HepG2 (cell line): ENCODE results near the gene CNNM3. TPM values are rescaled to one million over a fixed set of nuclear protein-coding genes. Genes with fewer than 3 reads are reported as not detected.

Source experiments
- AKAP8 ChIP-seq: sonication (generic); formaldehyde crosslinking; IDR thresholded peaks from 2 replicates; pipeline ENCODE4 v1.5.1; 2020; ENCODE audit warnings: mild to moderate bottlenecking, missing genetic modification reagents
- RAD21 ChIP-seq: fragments of 450-650 bp; formaldehyde crosslinking; IDR thresholded peaks from 2 replicates; pipeline ENCODE4 v1.5.0; 2020; ENCODE audit warnings: mild to moderate bottlenecking
- ZNF350 ChIP-seq: sonication (generic); formaldehyde crosslinking; IDR thresholded peaks from 2 replicates; pipeline ENCODE4 v1.4.0; 2020; ENCODE audit warnings: mild to moderate bottlenecking, low read depth, missing genetic modification reagents, borderline replicate concordance
- ZNF501 ChIP-seq: sonication (generic); formaldehyde crosslinking; IDR thresholded peaks from 2 replicates; pipeline ENCODE4 v1.5.1; 2020; ENCODE audit warnings: mild to moderate bottlenecking, moderate library complexity, missing genetic modification reagents
- ZNF616 ChIP-seq: sonication (generic); formaldehyde crosslinking; IDR thresholded peaks from 2 replicates; pipeline ENCODE4 v1.5.0; 2020; ENCODE audit warnings: low read depth, mild to moderate bottlenecking, missing genetic modification reagents
- polyA plus RNA-seq, 8 experiments: library from polyadenylated mRNA; depleted of rRNA in 3 of 8; stranded (reverse) in 7 of 8; unstranded in 1 of 8; fragments of >200 nt; fragmentation: Illumina TruSeq in 4 of 8; extraction: Trizol in 4 of 8; gene quantifications; 2 replicates each; pipeline versions ENCODE4 v1.2.1 to v1.2.3, GENCODE V29; 2011 to 2016; ENCODE audit warnings: low read depth in 4 of 8, missing spikeins in 1 of 8, mixed read lengths in 1 of 8; ENCODE audit not compliant: insufficient read depth in 1 of 8
- total RNA-seq, 5 experiments: library from RNA; depleted of rRNA; stranded (reverse); fragments of >200 nt; fragmentation: Illumina TruSeq; extraction: Trizol; gene quantifications; 2 replicates each; pipeline ENCODE4 v1.2.3, GENCODE V29; 2016; ENCODE audit warnings: low read depth in 1 of 5
- TF ChIP-seq, protein P1 (sequence below): sonication (generic); formaldehyde crosslinking; IDR thresholded peaks from 2 replicates; pipeline ENCODE4 v1.5.0; 2020; ENCODE audit warnings: mild to moderate bottlenecking, missing genetic modification reagents, moderate library complexity
- TF ChIP-seq, protein P2 (sequence below): sonication (generic); formaldehyde crosslinking; IDR thresholded peaks from 2 replicates; pipeline ENCODE4 v1.8.1; 2022; ENCODE audit warnings: low read depth, mild to moderate bottlenecking, missing genetic modification reagents
- TF ChIP-seq, protein P3 (sequence below): sonication (generic); formaldehyde crosslinking; conservative IDR thresholded peaks from 2 replicates; pipeline ENCODE4 v1.8.1; 2023; ENCODE audit warnings: missing genetic modification reagents
- TF ChIP-seq, protein P4 (sequence below): sonication (generic); formaldehyde crosslinking; IDR thresholded peaks from 2 replicates; pipeline ENCODE4 v1.5.0; 2020; ENCODE audit warnings: mild to moderate bottlenecking, missing genetic modification reagents, borderline replicate concordance
- TF ChIP-seq, protein P5 (sequence below): sonication (generic); formaldehyde crosslinking; IDR thresholded peaks from 2 replicates; pipeline ENCODE4 v1.4.0; 2020; ENCODE audit warnings: mild to moderate bottlenecking, missing genetic modification reagents, borderline replicate concordance

Gene CNNM3
- total and polyA plus RNA-seq, 2 of the 13 experiments (the other 11 are each of a cell fraction or from before 2014, with no cell fraction given), result 21.2 to 27.9 TPM

DNA sequence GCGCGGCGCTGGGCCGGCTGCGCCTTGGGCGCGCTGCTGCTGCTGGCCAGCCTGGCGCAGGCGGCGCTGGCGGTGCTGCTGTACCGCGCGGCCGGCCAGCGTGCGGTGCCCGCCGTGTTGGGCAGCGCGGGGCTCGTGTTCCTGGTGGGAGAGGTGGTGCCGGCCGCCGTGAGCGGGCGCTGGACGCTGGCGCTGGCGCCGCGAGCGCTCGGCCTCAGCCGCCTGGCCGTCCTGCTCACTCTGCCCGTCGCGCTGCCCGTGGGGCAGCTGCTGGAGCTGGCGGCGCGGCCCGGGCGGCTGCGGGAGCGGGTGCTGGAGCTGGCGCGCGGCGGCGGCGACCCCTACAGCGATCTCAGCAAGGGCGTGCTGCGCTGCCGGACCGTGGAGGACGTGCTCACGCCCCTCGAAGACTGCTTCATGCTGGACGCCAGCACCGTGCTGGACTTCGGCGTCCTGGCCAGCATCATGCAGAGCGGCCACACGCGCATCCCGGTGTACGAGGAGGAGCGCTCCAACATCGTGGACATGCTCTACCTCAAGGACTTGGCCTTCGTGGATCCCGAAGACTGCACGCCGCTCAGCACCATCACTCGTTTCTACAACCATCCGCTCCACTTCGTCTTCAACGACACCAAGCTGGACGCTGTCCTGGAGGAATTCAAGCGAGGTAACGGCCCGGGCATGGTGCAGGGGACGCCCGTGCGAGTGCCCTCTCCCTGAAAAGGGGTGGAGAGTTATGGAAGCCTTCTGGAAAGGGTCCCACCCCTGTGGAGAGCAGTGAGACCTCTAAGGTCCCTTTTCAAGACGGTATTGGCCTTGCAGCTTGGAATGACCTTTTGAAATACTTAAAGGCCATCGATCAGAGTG lies 1.0 kb downstream of the CNNM3 start (continued):
- TF ChIP-seq, protein P1, sequence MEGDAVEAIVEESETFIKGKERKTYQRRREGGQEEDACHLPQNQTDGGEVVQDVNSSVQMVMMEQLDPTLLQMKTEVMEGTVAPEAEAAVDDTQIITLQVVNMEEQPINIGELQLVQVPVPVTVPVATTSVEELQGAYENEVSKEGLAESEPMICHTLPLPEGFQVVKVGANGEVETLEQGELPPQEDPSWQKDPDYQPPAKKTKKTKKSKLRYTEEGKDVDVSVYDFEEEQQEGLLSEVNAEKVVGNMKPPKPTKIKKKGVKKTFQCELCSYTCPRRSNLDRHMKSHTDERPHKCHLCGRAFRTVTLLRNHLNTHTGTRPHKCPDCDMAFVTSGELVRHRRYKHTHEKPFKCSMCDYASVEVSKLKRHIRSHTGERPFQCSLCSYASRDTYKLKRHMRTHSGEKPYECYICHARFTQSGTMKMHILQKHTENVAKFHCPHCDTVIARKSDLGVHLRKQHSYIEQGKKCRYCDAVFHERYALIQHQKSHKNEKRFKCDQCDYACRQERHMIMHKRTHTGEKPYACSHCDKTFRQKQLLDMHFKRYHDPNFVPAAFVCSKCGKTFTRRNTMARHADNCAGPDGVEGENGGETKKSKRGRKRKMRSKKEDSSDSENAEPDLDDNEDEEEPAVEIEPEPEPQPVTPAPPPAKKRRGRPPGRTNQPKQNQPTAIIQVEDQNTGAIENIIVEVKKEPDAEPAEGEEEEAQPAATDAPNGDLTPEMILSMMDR (CRISPR knock-in tag), result 0 out of 2 replicates have a peak, but pooled peaks have one; percentile 4
- TF ChIP-seq, protein P2, sequence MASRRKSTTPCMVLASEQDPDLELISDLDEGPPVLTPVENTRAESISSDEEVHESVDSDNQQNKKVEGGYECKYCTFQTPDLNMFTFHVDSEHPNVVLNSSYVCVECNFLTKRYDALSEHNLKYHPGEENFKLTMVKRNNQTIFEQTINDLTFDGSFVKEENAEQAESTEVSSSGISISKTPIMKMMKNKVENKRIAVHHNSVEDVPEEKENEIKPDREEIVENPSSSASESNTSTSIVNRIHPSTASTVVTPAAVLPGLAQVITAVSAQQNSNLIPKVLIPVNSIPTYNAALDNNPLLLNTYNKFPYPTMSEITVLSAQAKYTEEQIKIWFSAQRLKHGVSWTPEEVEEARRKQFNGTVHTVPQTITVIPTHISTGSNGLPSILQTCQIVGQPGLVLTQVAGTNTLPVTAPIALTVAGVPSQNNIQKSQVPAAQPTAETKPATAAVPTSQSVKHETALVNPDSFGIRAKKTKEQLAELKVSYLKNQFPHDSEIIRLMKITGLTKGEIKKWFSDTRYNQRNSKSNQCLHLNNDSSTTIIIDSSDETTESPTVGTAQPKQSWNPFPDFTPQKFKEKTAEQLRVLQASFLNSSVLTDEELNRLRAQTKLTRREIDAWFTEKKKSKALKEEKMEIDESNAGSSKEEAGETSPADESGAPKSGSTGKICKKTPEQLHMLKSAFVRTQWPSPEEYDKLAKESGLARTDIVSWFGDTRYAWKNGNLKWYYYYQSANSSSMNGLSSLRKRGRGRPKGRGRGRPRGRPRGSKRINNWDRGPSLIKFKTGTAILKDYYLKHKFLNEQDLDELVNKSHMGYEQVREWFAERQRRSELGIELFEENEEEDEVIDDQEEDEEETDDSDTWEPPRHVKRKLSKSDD (CRISPR knock-in tag), result peak; percentile 68; the same call in 1 of the 2 replicates
- TF ChIP-seq ZNF616 (0 out of 2 replicates have a peak, but pooled peaks have one; percentile 1), RAD21 (peak; percentile 44; the same call in 1 of the 2 replicates), ZNF350 (no peak), AKAP8 (peak; percentile 72; the same call in 1 of the 2 replicates), ZNF501 (CRISPR knock-in tag) (0 out of 2 replicates have a peak, but pooled peaks have one; percentile 58)
- TF ChIP-seq, protein P3, sequence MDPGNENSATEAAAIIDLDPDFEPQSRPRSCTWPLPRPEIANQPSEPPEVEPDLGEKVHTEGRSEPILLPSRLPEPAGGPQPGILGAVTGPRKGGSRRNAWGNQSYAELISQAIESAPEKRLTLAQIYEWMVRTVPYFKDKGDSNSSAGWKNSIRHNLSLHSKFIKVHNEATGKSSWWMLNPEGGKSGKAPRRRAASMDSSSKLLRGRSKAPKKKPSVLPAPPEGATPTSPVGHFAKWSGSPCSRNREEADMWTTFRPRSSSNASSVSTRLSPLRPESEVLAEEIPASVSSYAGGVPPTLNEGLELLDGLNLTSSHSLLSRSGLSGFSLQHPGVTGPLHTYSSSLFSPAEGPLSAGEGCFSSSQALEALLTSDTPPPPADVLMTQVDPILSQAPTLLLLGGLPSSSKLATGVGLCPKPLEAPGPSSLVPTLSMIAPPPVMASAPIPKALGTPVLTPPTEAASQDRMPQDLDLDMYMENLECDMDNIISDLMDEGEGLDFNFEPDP (CRISPR knock-in tag), result no peak
- TF ChIP-seq, protein P4, sequence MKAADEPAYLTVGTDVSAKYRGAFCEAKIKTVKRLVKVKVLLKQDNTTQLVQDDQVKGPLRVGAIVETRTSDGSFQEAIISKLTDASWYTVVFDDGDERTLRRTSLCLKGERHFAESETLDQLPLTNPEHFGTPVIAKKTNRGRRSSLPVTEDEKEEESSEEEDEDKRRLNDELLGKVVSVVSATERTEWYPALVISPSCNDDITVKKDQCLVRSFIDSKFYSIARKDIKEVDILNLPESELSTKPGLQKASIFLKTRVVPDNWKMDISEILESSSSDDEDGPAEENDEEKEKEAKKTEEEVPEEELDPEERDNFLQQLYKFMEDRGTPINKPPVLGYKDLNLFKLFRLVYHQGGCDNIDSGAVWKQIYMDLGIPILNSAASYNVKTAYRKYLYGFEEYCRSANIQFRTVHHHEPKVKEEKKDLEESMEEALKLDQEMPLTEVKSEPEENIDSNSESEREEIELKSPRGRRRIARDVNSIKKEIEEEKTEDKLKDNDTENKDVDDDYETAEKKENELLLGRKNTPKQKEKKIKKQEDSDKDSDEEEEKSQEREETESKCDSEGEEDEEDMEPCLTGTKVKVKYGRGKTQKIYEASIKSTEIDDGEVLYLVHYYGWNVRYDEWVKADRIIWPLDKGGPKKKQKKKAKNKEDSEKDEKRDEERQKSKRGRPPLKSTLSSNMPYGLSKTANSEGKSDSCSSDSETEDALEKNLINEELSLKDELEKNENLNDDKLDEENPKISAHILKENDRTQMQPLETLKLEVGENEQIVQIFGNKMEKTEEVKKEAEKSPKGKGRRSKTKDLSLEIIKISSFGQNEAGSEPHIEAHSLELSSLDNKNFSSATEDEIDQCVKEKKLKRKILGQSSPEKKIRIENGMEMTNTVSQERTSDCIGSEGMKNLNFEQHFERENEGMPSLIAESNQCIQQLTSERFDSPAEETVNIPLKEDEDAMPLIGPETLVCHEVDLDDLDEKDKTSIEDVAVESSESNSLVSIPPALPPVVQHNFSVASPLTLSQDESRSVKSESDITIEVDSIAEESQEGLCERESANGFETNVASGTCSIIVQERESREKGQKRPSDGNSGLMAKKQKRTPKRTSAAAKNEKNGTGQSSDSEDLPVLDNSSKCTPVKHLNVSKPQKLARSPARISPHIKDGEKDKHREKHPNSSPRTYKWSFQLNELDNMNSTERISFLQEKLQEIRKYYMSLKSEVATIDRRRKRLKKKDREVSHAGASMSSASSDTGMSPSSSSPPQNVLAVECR, result peak; percentile 53; the same call in 1 of the 2 replicates
- TF ChIP-seq, protein P5, sequence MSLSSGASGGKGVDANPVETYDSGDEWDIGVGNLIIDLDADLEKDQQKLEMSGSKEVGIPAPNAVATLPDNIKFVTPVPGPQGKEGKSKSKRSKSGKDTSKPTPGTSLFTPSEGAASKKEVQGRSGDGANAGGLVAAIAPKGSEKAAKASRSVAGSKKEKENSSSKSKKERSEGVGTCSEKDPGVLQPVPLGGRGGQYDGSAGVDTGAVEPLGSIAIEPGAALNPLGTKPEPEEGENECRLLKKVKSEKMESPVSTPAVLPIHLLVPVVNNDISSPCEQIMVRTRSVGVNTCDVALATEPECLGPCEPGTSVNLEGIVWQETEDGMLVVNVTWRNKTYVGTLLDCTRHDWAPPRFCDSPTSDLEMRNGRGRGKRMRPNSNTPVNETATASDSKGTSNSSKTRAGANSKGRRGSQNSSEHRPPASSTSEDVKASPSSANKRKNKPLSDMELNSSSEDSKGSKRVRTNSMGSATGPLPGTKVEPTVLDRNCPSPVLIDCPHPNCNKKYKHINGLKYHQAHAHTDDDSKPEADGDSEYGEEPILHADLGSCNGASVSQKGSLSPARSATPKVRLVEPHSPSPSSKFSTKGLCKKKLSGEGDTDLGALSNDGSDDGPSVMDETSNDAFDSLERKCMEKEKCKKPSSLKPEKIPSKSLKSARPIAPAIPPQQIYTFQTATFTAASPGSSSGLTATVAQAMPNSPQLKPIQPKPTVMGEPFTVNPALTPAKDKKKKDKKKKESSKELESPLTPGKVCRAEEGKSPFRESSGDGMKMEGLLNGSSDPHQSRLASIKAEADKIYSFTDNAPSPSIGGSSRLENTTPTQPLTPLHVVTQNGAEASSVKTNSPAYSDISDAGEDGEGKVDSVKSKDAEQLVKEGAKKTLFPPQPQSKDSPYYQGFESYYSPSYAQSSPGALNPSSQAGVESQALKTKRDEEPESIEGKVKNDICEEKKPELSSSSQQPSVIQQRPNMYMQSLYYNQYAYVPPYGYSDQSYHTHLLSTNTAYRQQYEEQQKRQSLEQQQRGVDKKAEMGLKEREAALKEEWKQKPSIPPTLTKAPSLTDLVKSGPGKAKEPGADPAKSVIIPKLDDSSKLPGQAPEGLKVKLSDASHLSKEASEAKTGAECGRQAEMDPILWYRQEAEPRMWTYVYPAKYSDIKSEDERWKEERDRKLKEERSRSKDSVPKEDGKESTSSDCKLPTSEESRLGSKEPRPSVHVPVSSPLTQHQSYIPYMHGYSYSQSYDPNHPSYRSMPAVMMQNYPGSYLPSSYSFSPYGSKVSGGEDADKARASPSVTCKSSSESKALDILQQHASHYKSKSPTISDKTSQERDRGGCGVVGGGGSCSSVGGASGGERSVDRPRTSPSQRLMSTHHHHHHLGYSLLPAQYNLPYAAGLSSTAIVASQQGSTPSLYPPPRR (CRISPR knock-in tag), result peak; percentile 27; the same call in 1 of the 2 replicates
